LNCaP clone FGC (cell line): ENCODE results near the gene NAV3.

Experiments used
- DNase-seq: peaks from one replicate; pipeline ENCODE4 v3.0.0-alpha.2; 2011; ENCODE audit warnings: low read depth
- H3K4me3 ChIP-seq: 2 replicates; pipeline ENCODE4 v1.5.1; 2011; ENCODE audit warnings: mild to moderate bottlenecking, low read depth, low read length, control low read depth
- TF ChIP-seq, protein P1 (sequence below): IDR thresholded peaks from 2 replicates; pipeline ENCODE4 v1.5.1; 2012; ENCODE audit warnings: mild to moderate bottlenecking; ENCODE audit not compliant: control insufficient read depth, insufficient read depth; ENCODE audit errors: extremely low read depth

Gene NAV3

DNA sequence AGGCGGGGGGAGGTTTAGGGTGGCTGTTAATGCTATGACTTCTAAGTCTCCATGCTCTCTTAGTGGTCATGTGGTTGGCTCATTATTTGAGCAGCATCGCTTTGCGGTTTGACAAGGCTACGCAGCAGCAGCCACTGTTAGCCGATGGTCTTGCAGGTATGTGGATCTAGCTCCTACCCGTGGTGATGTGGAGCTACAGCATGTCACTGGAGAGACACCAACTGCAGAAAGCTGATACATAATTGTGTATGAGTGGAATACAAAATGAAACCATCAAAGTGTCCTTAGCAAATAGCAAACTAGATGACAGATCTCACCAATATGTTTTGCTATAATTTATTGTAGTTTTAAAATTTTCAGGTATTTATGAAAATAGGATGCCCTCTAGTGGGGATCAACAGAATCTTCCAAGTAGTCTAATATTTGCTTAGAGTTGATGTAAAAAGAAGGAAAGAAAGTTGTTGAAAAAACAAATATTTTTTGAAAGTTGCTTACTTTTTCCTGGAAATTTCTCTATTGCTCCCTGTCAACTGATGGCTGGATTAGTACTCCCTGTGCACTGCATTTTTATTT is 94.9 kb downstream of the NAV3 start:
- TF ChIP-seq, protein P1, sequence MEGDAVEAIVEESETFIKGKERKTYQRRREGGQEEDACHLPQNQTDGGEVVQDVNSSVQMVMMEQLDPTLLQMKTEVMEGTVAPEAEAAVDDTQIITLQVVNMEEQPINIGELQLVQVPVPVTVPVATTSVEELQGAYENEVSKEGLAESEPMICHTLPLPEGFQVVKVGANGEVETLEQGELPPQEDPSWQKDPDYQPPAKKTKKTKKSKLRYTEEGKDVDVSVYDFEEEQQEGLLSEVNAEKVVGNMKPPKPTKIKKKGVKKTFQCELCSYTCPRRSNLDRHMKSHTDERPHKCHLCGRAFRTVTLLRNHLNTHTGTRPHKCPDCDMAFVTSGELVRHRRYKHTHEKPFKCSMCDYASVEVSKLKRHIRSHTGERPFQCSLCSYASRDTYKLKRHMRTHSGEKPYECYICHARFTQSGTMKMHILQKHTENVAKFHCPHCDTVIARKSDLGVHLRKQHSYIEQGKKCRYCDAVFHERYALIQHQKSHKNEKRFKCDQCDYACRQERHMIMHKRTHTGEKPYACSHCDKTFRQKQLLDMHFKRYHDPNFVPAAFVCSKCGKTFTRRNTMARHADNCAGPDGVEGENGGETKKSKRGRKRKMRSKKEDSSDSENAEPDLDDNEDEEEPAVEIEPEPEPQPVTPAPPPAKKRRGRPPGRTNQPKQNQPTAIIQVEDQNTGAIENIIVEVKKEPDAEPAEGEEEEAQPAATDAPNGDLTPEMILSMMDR: peak; percentile 99
- peak; percentile 91 for DNase-seq
- H3K4me3 ChIP-seq: no peak overlapping the region

DNA sequence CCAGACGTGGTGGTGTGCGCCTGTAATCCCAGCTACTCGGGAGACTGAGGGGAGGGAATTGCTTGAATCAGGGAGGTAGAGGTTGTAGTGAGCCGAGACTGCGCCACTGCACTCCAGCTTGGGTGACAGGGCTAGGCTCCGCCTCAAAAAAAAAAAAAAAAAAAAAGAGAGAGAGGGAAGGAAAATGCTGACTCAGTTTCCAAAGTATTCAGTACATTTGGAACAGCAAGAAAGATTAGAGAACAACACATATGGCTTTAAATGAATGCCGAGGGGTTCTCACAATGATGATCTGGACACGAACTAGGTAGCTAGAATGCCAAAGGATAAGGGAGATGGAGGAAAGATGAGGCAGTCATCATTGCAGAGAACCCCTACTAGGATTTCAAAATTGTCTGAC is 97.4 kb downstream of the NAV3 start:
- TF ChIP-seq, protein P1: no peak
- no peak for DNase-seq

DNA sequence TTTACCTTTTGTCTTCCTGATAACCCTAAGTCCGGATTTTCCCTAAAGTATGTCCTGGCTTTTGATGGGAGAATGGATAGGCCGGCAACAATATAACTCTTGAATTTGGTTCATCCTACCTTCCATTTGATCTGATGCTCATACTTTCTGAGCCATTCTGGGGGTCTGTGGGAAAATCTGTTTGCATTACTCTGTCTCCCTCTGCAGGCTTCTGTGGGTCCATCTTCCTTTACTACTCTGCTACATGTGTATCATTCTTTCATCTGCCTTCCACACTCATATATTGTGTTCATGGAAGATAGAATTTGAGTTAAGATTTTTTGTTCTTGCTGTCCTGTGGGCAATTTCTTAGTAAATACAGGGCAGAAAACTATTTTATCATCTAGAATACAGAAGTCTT is 101.5 kb downstream of the NAV3 start:
- no peak for DNase-seq
- TF ChIP-seq, protein P1: no peak
- no peak overlapping the region for H3K4me3 ChIP-seq

More for the DNA sequence above, 97.4 kb downstream of the NAV3 start:
- H3K4me3 ChIP-seq: no peak overlapping the region

DNA sequence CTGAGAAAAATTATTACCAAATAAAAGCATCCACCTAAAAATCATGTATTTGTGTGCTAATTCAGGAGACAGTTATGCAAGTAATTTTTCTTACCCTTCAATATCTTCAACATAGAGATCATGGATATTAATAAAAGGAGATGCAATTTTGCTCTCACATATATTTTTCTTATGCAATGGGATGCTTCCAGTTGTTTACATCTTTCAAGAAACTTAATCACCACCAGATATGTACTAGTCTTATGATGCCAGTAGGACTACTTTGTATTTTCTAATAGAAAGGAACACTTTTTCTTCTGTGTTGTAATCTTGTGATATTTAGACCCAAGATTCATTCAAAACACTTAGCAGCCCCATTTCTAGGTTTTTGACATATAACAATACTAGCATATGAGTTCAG is 107.6 kb downstream of the NAV3 start:
- no peak for DNase-seq
- no peak overlapping the region for H3K4me3 ChIP-seq
- TF ChIP-seq, protein P1: no peak

DNA sequence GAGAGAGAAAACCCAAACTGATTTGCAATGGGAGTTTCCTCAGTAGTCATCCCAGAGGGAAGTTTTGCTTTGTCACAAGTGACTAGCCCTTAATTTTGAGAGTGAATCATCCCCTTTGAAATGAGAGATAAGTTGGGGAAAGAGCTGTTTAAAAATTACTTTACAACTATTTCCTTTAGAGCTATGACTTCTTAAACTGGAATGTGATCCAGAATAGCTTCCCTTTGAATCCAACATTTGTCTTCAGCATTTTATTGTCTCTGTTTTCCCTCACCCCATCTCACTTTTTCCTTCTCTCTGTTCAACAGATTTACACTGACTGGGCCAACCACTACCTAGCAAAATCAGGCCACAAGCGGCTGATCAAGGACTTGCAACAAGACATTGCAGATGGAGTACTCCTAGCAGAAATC is 109.3 kb downstream of the NAV3 start:
- TF ChIP-seq, protein P1: no peak
- H3K4me3 ChIP-seq: no peak overlapping the region
- DNase-seq: no peak

DNA sequence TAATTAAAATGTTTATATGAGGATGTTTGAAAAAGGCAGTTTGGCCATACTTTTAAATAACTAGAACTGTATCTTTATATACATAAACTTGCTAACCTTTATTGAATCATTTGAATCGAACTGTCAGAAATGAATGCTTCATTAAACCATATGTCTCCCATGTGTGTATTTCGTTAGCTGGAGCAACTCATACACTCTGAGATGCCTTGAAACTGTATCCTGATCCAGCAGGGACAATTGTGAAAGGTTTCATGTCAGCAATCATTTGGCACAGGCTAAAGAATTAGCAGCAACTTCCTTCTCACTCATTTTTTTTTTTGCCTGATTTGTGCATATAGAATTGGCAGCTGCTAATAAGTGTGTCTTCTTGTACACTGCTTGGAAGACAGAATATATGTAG is 109.9 kb downstream of the NAV3 start:
- no peak overlapping the region for H3K4me3 ChIP-seq
- no peak for DNase-seq
- TF ChIP-seq, protein P1: no peak

DNA sequence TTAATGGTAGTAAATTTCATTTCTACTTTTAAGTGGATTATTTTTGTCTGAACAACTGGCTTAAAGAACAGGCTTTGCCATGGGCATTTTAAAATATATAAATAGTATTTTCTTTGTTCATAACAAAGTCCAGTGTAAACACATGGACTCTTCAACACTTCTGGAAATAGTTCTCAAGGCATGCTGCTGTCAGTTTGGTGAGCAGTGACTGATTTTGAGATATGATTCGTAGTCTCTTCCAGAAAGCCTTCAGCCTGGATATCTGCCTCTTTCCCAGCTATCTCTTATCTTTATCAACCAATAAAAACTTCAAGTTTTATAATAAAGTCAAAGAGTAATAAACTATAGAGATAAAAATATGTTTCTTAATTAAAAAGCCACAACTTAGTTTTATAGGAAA is 110.7 kb downstream of the NAV3 start:
- no peak overlapping the region for H3K4me3 ChIP-seq
- DNase-seq: peak; percentile 8
- TF ChIP-seq, protein P1: no peak
